Spleen (tissue), 7 donors: Measurements from ENCODE around the gene CDRT15.
"Not testable (repeated sequence)": the region's sequence is repeated elsewhere in the genome, so short reads cannot be mapped to it uniquely, and the experiment has no call there.

Experiments used
- CTCF ChIP-seq, 11 experiments: fragments of 200-600 bp in 7 of 11; fragments of 450-650 bp in 4 of 11; sonication (generic) in 4 of 11; IDR thresholded peaks in 8 of 11; conservative IDR thresholded peaks in 3 of 11; 1 replicate in 7 of 11; 2 replicates in 4 of 11; pipeline versions ENCODE4 v1.4.0 to v1.8.0; 2016 to 2021; ENCODE audit warnings: antibody characterized with exemption in 11 of 11, inconsistent platforms in 4 of 11, mild to moderate bottlenecking in 1 of 11
- POLR2A ChIP-seq, 3 donors: fragments of 450-650 bp; IDR thresholded peaks; one replicate each; pipeline ENCODE4 v1.5.1; 2017; ENCODE audit warnings: antibody characterized with exemption in 3 of 3, mild to moderate bottlenecking in 1 of 3
- POLR2AphosphoS5 ChIP-seq, 3 donors: sonication (generic); formaldehyde crosslinking; IDR thresholded peaks; one replicate each; pipeline ENCODE4 v1.5.1; 2017; ENCODE audit warnings: antibody characterized with exemption in 3 of 3
- donor health status: DM: no; HTN: no; CAD: no; lungs with moderate emphysema.
- donor health status: DM: no; HTN: no; CAD: no.
- donor health status: DM: no; HTN: no; CAD: no.

- not testable (repeated sequence) for TF ChIP-seq POLR2A (IDR thresholded peaks at IDR 0.05); CTCF (IDR thresholded peaks at IDR 0.05 in 8 of 11, conservative IDR thresholded peaks at IDR 0.05 in 3 of 11); POLR2AphosphoS5 (IDR thresholded peaks at IDR 0.05)
These were observed 630 bp downstream of the CDRT15 start for GRCh38 chr17:14236032-14236431.
